ENCODE results near the gene ATP5F1A.
A peak's percentile ranks its signal among the peaks of the same experiment; 100 is the strongest.
"Not testable (repeated sequence)": the region's sequence is repeated elsewhere in the genome, so short reads cannot be mapped to it uniquely, and the experiment has no call there.

The ATP5F1A gene

GRCh38 chr18:46097801-46098615 is at the start of gene ATP5F1A:
ATP5F1A (minus strand) TSS chr18:46098296; CDS start chr18:46098231, 65 bp downstream.
- DNase-seq (ENCODE audit: extremely low read depth, low read depth) = peak; percentile 44
- peak; percentile 7 for TF ChIP-seq CTCF (IDR thresholded peaks at IDR 0.05; ENCODE audit: low read depth, low read length)

GRCh38 chr18:46141199-46141598 is 43.1 kb upstream of the ATP5F1A start:
- TF ChIP-seq CTCF (IDR thresholded peaks at IDR 0.05; ENCODE audit: low read depth, low read length) = no peak
- no peak for DNase-seq (ENCODE audit: extremely low read depth, low read depth)

GRCh38 chr18:46140173-46140572 is 42.1 kb upstream of the ATP5F1A start:
- DNase-seq (ENCODE audit: extremely low read depth, low read depth) = no peak
- TF ChIP-seq CTCF (IDR thresholded peaks at IDR 0.05; ENCODE audit: low read depth, low read length) = no peak

GRCh38 chr18:46134920-46135675 is 37.0 kb upstream of the ATP5F1A start:
- DNase-seq (ENCODE audit: extremely low read depth, low read depth) = no peak
- no peak for TF ChIP-seq CTCF (IDR thresholded peaks at IDR 0.05; ENCODE audit: low read depth, low read length)

GRCh38 chr18:46133534-46133933 is 35.4 kb upstream of the ATP5F1A start:
- no peak for TF ChIP-seq CTCF (IDR thresholded peaks at IDR 0.05; ENCODE audit: low read depth, low read length)
- no peak for DNase-seq (ENCODE audit: extremely low read depth, low read depth)

- not testable (repeated sequence) for DNase-seq (ENCODE audit: extremely low read depth, low read depth)
Measured at GRCh38 chr18:46130549-46130948, 32.5 kb upstream of the ATP5F1A start.

GRCh38 chr18:46130061-46130460 is 32.0 kb upstream of the ATP5F1A start:
- DNase-seq (ENCODE audit: extremely low read depth, low read depth) = no peak
- TF ChIP-seq CTCF (IDR thresholded peaks at IDR 0.05; ENCODE audit: low read depth, low read length) = no peak

GRCh38 chr18:46126625-46127024 is 28.5 kb upstream of the ATP5F1A start:
- not testable (repeated sequence) for DNase-seq (ENCODE audit: extremely low read depth, low read depth)

All from AG09319 (cell line).